Epithelial cell of proximal tubule (primary cell): ENCODE measurements around the gene CCR3. TPM values are rescaled to one million over a fixed set of nuclear protein-coding genes. Genes with fewer than 3 reads are reported as not detected.
A peak's percentile ranks its signal among the peaks of the same experiment; 100 is the strongest.
"Not testable (repeated sequence)": the region's sequence is repeated elsewhere in the genome, so short reads cannot be mapped to it uniquely, and the experiment has no call there.

ENCODE experiments used
- DNase-seq: peaks from one replicate; pipeline ENCODE4 v3.0.0-alpha.2; 2011; ENCODE audit warnings: low read depth
- H3K4me3 ChIP-seq: 2 replicates; pipeline ENCODE4 v1.5.1; 2011; ENCODE audit warnings: low read depth, mild to moderate bottlenecking, low read length
- total RNA-seq: library from RNA; depleted of rRNA; stranded (reverse); fragments of >200 nt; gene quantifications from 2 replicates; pipeline ENCODE4 v1.2.3, GENCODE V29; 2015
- TF ChIP-seq, protein P1 (sequence below): conservative IDR thresholded peaks from 2 replicates; pipeline ENCODE4 v1.5.1; 2012; ENCODE audit warnings: low read depth, mild to moderate bottlenecking, low read length

CCR3 gene
- total RNA-seq, 1 donor from 2014 or later = not detected

GRCh38 chr3:46200790-46201189 lies 41.5 kb upstream of the CCR3 start:
- H3K4me3 ChIP-seq = no peak overlapping the region
- no peak for DNase-seq
- TF ChIP-seq, protein P1, sequence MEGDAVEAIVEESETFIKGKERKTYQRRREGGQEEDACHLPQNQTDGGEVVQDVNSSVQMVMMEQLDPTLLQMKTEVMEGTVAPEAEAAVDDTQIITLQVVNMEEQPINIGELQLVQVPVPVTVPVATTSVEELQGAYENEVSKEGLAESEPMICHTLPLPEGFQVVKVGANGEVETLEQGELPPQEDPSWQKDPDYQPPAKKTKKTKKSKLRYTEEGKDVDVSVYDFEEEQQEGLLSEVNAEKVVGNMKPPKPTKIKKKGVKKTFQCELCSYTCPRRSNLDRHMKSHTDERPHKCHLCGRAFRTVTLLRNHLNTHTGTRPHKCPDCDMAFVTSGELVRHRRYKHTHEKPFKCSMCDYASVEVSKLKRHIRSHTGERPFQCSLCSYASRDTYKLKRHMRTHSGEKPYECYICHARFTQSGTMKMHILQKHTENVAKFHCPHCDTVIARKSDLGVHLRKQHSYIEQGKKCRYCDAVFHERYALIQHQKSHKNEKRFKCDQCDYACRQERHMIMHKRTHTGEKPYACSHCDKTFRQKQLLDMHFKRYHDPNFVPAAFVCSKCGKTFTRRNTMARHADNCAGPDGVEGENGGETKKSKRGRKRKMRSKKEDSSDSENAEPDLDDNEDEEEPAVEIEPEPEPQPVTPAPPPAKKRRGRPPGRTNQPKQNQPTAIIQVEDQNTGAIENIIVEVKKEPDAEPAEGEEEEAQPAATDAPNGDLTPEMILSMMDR = no peak

- H3K4me3 ChIP-seq = no peak overlapping the region
- no peak for DNase-seq
- TF ChIP-seq, protein P1 = no peak
These were observed 39.7 kb upstream of the CCR3 start for GRCh38 chr3:46202535-46202934.

- TF ChIP-seq, protein P1 = no peak
- no peak overlapping the region for H3K4me3 ChIP-seq
- no peak for DNase-seq
These were observed 38.6 kb upstream of the CCR3 start for GRCh38 chr3:46203681-46204080.

- TF ChIP-seq, protein P1 = no peak
- H3K4me3 ChIP-seq = no peak overlapping the region
- no peak for DNase-seq
These were observed 36.8 kb upstream of the CCR3 start for GRCh38 chr3:46205286-46205960.

DNA sequence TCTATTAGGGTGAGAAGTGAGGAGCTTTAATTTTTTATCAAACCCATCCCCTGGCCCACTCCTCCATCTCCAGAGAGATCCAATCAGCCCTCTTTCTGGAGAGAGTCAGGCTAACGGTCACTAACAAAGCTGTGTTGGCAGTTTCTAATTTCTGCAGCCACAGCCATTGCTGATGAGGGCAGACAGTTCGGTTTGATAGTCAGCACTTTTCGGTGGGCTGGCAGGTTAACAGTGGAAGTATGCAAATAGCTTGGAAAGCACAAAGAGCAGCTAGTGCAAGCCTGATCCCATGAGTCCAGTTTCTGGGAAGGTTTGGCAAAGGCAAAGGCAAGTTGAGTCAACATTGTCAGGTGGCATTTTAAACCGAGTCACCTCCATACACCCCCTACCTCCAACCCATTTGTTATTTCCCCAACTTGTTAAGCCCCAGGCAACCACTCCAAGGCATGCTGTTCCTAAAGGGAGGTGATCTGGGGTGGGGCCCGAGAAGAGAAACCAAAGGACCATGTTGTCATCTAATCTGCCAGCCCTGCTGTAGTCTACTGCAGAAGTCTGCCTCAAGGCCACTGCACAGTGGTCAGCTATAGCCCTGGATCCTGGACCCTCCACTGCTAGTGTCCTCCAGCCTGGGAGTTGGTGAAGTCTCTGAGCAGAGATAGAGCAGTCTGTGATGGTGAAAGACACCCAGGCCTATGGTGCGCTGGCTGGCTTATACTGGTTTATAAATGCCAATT lies 35.8 kb upstream of the CCR3 start:
- no peak for DNase-seq
- TF ChIP-seq, protein P1 = no peak
- H3K4me3 ChIP-seq = no peak overlapping the region

- DNase-seq, H3K4me3 ChIP-seq: not testable (repeated sequence)
These were observed 34.7 kb upstream of the CCR3 start for GRCh38 chr3:46207514-46207913.

DNA sequence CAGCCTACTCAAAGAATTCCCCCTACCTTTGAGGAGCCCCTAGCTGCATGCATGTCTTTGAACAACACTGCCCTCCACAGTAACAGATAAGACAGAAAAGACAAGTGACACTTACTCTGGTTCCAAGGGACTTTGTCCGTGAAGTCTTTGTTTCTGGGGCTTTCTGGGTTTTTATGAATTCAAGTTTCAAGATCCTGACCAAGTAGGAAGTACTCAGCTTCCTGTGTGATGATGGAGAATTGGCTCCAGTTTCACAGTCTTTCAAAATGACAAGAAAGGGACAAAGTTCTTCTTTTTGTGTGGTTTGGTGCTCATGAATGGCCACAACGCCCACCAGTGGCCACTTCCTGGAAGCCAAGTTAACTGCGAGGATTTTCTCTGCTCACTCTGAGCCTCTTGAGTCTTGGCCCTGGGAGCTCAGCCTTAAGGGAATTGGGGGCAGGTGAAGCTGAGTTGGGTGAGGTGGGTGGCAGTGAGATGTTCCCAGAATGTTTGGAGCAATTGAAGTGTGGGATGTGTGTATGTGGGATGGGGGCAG lies 34.0 kb upstream of the CCR3 start, which contains the start of gene CCR1:
Gene CCR1, minus strand, starts transcription at position 147 of the 538 bp plus-strand sequence. CDS start 4,000 bp downstream, outside the sequence.
- TF ChIP-seq, protein P1 = peak; percentile 94
- DNase-seq = no peak
- no peak within 1 kb of the TSS for H3K4me3 ChIP-seq
